B cell (primary cell): ENCODE measurements around the gene ABHD6. TPM values are rescaled to one million over a fixed set of nuclear protein-coding genes. Genes with fewer than 3 reads are reported as not detected.
A peak's percentile ranks its signal among the peaks of the same experiment; 100 is the strongest.
"Not testable (repeated sequence)": the region's sequence is repeated elsewhere in the genome, so short reads cannot be mapped to it uniquely, and the experiment has no call there.

Experiments
- ATAC-seq: fragments of 200-7000 bp; cut with Tn5 transposase; one replicate; pipeline ENCODE4 v1.10.0; 2021; ENCODE audit warnings: low read depth, mild to moderate bottlenecking, moderate number of reproducible peaks, moderate library complexity
- CTCF ChIA-PET: fragments of 350-600 bp; sonication (Branson Sonifier 250); formaldehyde crosslinking; loops from one replicate; lab custom pipeline; 2021; ENCODE audit warnings: antibody characterized with exemption, inconsistent platforms; lab: Charles Lee
- POLR2A ChIA-PET: fragments of 350-600 bp; sonication (Branson Sonifier 250); formaldehyde crosslinking; loops from one replicate; lab custom pipeline; 2021; ENCODE audit warnings: antibody characterized with exemption; lab: Charles Lee
- DNase-seq: peaks from one replicate; pipeline ENCODE4 v3.0.0; 2013
- H2AFZ ChIP-seq: 2 replicates; pipeline ENCODE4 v1.6.1; 2012; ENCODE audit warnings: mild to moderate bottlenecking, low read depth, low read length; ENCODE audit not compliant: insufficient read depth, poor library complexity, severe bottlenecking
- H3K27ac ChIP-seq, 2 donors: 1 replicate in 1 of 2; 2 replicates in 1 of 2; pipeline ENCODE4 v1.5.1; 2012 to 2013; ENCODE audit warnings: low read length in 2 of 2, mild to moderate bottlenecking in 2 of 2, moderate library complexity in 1 of 2
- H3K27me3 ChIP-seq, 4 experiments: fragments of 200-600 bp in 1 of 4; sonication (generic) in 1 of 4; replicated peaks in 1 of 4; 1 replicate in 2 of 4; 2 replicates in 2 of 4; pipeline versions ENCODE4 v1.6.1 to v1.7.0; 2013 to 2016; ENCODE audit warnings: low read length in 3 of 4, mild to moderate bottlenecking in 2 of 4, mixed read lengths in 1 of 4, moderate library complexity in 1 of 4; ENCODE audit not compliant: insufficient read depth in 4 of 4, control insufficient read depth in 3 of 4; ENCODE audit errors: control extremely low read depth in 1 of 4
- H3K36me3 ChIP-seq, 2 experiments: replicated peaks in 1 of 2; 1 replicate in 1 of 2; 2 replicates in 1 of 2; pipeline versions ENCODE4 v1.6.1 to v1.7.1; 2013; ENCODE audit warnings: low read length in 1 of 2; ENCODE audit not compliant: insufficient read depth in 2 of 2, control insufficient read depth in 1 of 2; ENCODE audit errors: control extremely low read depth in 1 of 2, extremely low read depth in 1 of 2
- H3K4me1 ChIP-seq, 2 donors: fragments of 200-600 bp in 1 of 2; sonication (generic) in 1 of 2; 1 replicate in 1 of 2; 2 replicates in 1 of 2; pipeline versions ENCODE4 v1.5.1 to v1.6.1; 2013 to 2017; ENCODE audit warnings: low read length in 2 of 2; ENCODE audit not compliant: control insufficient read depth in 2 of 2, insufficient read depth in 2 of 2
- H3K4me2 ChIP-seq: replicated peaks from 2 replicates; pipeline ENCODE3; 2012; ENCODE audit warnings: mild to moderate bottlenecking, low read depth, low read length; ENCODE audit not compliant: poor library complexity, severe bottlenecking
- H3K4me3 ChIP-seq, 5 experiments: fragments of 200-600 bp in 1 of 5; sonication (generic) in 1 of 5; 1 replicate in 3 of 5; 2 replicates in 2 of 5; pipeline versions ENCODE4 v1.5.1 to v1.7.0; 2011 to 2016; ENCODE audit warnings: low read length in 4 of 5, mild to moderate bottlenecking in 4 of 5, low read depth in 2 of 5, control low read depth in 1 of 5, moderate library complexity in 1 of 5; ENCODE audit not compliant: insufficient read depth in 1 of 5; ENCODE audit errors: control extremely low read depth in 1 of 5, extremely low read depth in 1 of 5
- H3K79me2 ChIP-seq: fragments of 200-600 bp; sonication (generic); one replicate; pipeline ENCODE4 v1.6.0; 2016; ENCODE audit warnings: low read length; ENCODE audit not compliant: control insufficient read depth, insufficient read depth
- H3K9ac ChIP-seq: fragments of 200-600 bp; sonication (generic); 2 replicates; pipeline ENCODE4 v1.6.1; 2017; ENCODE audit warnings: mild to moderate bottlenecking, low read length, moderate library complexity
- H3K9me3 ChIP-seq, 3 donors: one replicate each; pipeline versions ENCODE4 v1.6.1 to v1.7.1; 2013; ENCODE audit warnings: low read length in 2 of 3; ENCODE audit not compliant: control insufficient read depth in 2 of 3, insufficient read depth in 1 of 3; ENCODE audit errors: control extremely low read depth in 1 of 3
- H4K20me1 ChIP-seq: 2 replicates; pipeline ENCODE4 v1.6.0; 2012; ENCODE audit warnings: mild to moderate bottlenecking, low read length; ENCODE audit not compliant: insufficient read depth, control insufficient read depth, poor library complexity, severe bottlenecking
- H3K27ac Mint-ChIP-seq: one replicate; pipeline ENCODE4 v1.8.0; 2021; ENCODE audit warnings: mixed read lengths
- H3K27me3 Mint-ChIP-seq: one replicate; pipeline ENCODE4 v1.8.0; 2021; ENCODE audit warnings: mixed read lengths
- H3K4me1 Mint-ChIP-seq: one replicate; pipeline ENCODE4 v1.8.0; 2021; ENCODE audit warnings: mixed read lengths
- H3K4me3 Mint-ChIP-seq: one replicate; pipeline ENCODE4 v1.8.0; 2021; ENCODE audit warnings: mixed read lengths
- H3K9me3 Mint-ChIP-seq: one replicate; pipeline ENCODE4 v1.8.0; 2022; ENCODE audit warnings: mixed read lengths; ENCODE audit not compliant: insufficient read depth
- EZH2 ChIP-seq: IDR thresholded peaks from 2 replicates; pipeline ENCODE4 v1.6.1; 2012; ENCODE audit warnings: borderline replicate concordance, low read depth, mild to moderate bottlenecking, moderate library complexity, low read length; ENCODE audit not compliant: insufficient read depth, poor library complexity, severe bottlenecking
- WGBS: methylation state at CpG from one replicate; pipeline ENCODE4 v1.1.5; 2013; ENCODE audit warnings: missing lambda C conversion rate; ENCODE audit not compliant: insufficient coverage; 5-methylcytosine and 5-hydroxymethylcytosine counted together
- intact Hi-C: fragments of 100-400 bp; cut with micrococcal nuclease; formaldehyde crosslinking; loops from one replicate; pipeline ENCODE4 v1.10.0; 2022
- polyA plus RNA-seq: library from polyadenylated mRNA; depleted of rRNA; stranded (reverse); fragments of >200 nt; gene quantifications from 2 replicates; pipeline ENCODE4 v1.2.3, GENCODE V29; 2012
- total RNA-seq, 2 donors: library from RNA; stranded (reverse); fragments of 120-200 nt in 1 of 2; gene quantifications; 1 replicate in 1 of 2; 2 replicates in 1 of 2; pipeline versions ENCODE4 v1.2.3 to v1.2.4, GENCODE V29; 2013 to 2022
- TF ChIP-seq, protein P1 (sequence below): fragments of 200-600 bp; IDR thresholded peaks from one replicate; pipeline ENCODE4 v1.8.0; 2022; ENCODE audit warnings: antibody characterized with exemption, mild to moderate bottlenecking

Gene ABHD6
- total and polyA plus RNA-seq, 2 donors (not counting 1 experiment from before 2014, with no cell fraction given) = 4.5 to 24.2 TPM

DNA sequence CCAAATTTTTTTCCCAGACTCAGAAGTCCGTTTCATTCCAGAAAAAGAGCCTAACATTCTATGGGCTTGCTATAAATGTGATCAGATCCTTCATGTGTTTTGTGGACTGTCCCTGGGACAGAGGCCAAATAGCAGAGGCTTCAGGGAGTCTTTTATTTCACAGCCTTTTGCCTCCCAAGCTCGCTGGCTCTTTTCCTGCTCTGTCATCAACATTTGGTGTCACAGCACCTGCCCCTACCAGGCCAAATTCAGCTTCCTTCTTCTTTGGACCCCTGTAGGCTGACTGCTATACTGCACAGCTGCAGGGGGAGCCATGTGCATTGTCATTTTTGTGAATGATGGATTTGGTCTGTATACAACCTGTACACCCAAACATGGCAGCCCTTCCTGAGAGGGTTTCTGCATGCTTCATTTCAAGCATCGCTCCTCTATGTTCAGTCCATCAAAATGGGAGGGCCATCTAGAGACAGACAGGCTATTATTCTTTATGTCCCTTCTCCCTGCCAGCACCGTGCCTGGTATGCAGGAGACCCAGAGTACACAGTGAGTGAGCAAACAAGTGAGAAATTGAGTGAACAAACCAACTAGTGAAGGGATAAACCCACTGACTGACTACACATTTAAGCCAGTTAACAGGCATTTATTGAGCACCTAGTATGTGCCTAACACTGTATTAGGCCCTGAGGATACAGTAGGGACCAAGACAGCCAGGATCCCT, 50.6 kb downstream of the ABHD6 start:
- no peak overlapping the region for H3K4me3 Mint-ChIP-seq
- ChIA-PET CTCF (no interaction called here), POLR2A (no interaction called here)
- no peak overlapping the region for H3K27ac ChIP-seq
- no peaks in the 10 kb centered on the region for H3K27me3 Mint-ChIP-seq
- H3K4me2 ChIP-seq = no peak overlapping the region
- H3K9ac ChIP-seq = no peak overlapping the region
- H3K9me3 Mint-ChIP-seq = no peaks in the 10 kb centered on the region
- no peak overlapping the region for H3K4me3 ChIP-seq
- intact Hi-C loops = no loop called here
- H3K9me3 ChIP-seq = no peaks in the 10 kb centered on the region
- peaks cover 0 to 39% of the 10 kb centered on the region in 2 experiments for H3K36me3 ChIP-seq
- no peak for TF ChIP-seq EZH2
- TF ChIP-seq, protein P1, sequence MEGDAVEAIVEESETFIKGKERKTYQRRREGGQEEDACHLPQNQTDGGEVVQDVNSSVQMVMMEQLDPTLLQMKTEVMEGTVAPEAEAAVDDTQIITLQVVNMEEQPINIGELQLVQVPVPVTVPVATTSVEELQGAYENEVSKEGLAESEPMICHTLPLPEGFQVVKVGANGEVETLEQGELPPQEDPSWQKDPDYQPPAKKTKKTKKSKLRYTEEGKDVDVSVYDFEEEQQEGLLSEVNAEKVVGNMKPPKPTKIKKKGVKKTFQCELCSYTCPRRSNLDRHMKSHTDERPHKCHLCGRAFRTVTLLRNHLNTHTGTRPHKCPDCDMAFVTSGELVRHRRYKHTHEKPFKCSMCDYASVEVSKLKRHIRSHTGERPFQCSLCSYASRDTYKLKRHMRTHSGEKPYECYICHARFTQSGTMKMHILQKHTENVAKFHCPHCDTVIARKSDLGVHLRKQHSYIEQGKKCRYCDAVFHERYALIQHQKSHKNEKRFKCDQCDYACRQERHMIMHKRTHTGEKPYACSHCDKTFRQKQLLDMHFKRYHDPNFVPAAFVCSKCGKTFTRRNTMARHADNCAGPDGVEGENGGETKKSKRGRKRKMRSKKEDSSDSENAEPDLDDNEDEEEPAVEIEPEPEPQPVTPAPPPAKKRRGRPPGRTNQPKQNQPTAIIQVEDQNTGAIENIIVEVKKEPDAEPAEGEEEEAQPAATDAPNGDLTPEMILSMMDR = no peak
- no peak overlapping the region for H3K27ac Mint-ChIP-seq
- DNase-seq = no peak
- no peaks in the 10 kb centered on the region for H4K20me1 ChIP-seq
- H3K79me2 ChIP-seq = no peaks in the 10 kb centered on the region
- no peaks in the 10 kb centered on the region for H3K4me1 ChIP-seq
- no peaks in the 10 kb centered on the region for H3K27me3 ChIP-seq
- ATAC-seq = peak; percentile 33
- H2AFZ ChIP-seq = no peak overlapping the region
- no peaks in the 10 kb centered on the region for H3K4me1 Mint-ChIP-seq
- 81% methylated on average over 2 of the region's 4 CpGs for WGBS

GRCh38 chr3:58288964-58289613, 51.5 kb downstream of the ABHD6 start:
- H3K27ac ChIP-seq, H3K4me3 ChIP-seq, H3K27me3 ChIP-seq, H3K9me3 Mint-ChIP-seq, H3K4me3 Mint-ChIP-seq, DNase-seq, H3K4me1 ChIP-seq, H3K27me3 Mint-ChIP-seq, H3K27ac Mint-ChIP-seq, ATAC-seq, H2AFZ ChIP-seq, H3K9ac ChIP-seq, POLR2A ChIA-PET, H3K4me2 ChIP-seq, CTCF ChIA-PET, H3K9me3 ChIP-seq, H3K79me2 ChIP-seq, intact Hi-C loops, H3K4me1 Mint-ChIP-seq, H4K20me1 ChIP-seq: not testable (repeated sequence)
- WGBS = no CpG with 5 or more reads among the region's 4 CpGs
- H3K36me3 ChIP-seq = peaks cover 0 to 34% of the 10 kb centered on the region in 2 experiments

GRCh38 chr3:58290446-58290845, 52.9 kb downstream of the ABHD6 start:
- 90% methylated on average over 6 of the region's 33 CpGs for WGBS
- H3K27ac ChIP-seq, H3K4me1 Mint-ChIP-seq, H3K4me3 Mint-ChIP-seq, H3K4me2 ChIP-seq, H3K4me3 ChIP-seq, H3K27me3 Mint-ChIP-seq, H3K79me2 ChIP-seq, H3K9ac ChIP-seq, H3K27ac Mint-ChIP-seq, H3K9me3 ChIP-seq, H4K20me1 ChIP-seq, H2AFZ ChIP-seq, intact Hi-C loops, H3K9me3 Mint-ChIP-seq, POLR2A ChIA-PET, CTCF ChIA-PET, ATAC-seq, DNase-seq, H3K27me3 ChIP-seq, H3K4me1 ChIP-seq: not testable (repeated sequence)
- peaks cover 0 to 23% of the 10 kb centered on the region in 2 experiments for H3K36me3 ChIP-seq
